ENCODE results near the gene HIPK3. TPM values are rescaled to one million over a fixed set of nuclear protein-coding genes. Genes with fewer than 3 reads are reported as not detected.

HIPK3 gene
- total RNA-seq, 1 donor from 2014 or later: 166 TPM

DNA sequence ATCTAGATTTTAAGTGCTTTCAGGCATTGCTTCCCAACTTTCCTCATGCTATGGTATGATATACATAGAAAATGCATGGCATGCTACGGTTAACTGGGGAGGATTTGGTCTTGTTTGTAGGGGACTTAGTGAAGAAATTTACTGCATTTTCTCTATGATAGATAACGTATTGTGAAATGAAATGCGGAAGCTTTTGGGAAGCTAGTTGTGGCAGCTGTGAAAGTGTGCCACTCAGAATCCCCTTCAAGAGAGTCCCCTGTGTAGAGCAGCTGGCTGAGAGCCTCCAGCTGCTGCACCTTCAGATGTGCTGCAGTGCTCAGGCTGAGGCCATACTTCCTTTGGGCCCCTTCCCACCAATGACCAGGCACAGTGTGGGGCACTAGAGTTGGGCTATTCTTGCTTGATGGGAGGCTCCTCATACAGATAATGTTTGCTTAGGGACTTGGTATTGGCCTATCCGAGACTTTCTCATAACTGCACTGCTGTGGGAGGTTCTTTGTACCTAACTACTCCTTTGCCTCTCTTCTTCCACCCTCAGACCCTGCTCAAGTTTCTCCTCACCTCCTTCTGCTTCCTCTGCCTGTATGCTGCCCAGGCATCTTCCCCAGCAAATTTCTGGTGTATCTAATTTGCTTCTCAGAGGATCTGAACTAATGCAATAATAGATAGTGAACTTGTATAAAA, 67.3 kb downstream of the HIPK3 start:
- no peak for TF ChIP-seq POLR2A (IDR thresholded peaks at IDR 0.05)
- TF ChIP-seq POLR2AphosphoS5 (IDR thresholded peaks at IDR 0.05; ENCODE audit: insufficient read depth in 1 of 2, low read depth in 1 of 2): no peak
- TF ChIP-seq, protein P1, sequence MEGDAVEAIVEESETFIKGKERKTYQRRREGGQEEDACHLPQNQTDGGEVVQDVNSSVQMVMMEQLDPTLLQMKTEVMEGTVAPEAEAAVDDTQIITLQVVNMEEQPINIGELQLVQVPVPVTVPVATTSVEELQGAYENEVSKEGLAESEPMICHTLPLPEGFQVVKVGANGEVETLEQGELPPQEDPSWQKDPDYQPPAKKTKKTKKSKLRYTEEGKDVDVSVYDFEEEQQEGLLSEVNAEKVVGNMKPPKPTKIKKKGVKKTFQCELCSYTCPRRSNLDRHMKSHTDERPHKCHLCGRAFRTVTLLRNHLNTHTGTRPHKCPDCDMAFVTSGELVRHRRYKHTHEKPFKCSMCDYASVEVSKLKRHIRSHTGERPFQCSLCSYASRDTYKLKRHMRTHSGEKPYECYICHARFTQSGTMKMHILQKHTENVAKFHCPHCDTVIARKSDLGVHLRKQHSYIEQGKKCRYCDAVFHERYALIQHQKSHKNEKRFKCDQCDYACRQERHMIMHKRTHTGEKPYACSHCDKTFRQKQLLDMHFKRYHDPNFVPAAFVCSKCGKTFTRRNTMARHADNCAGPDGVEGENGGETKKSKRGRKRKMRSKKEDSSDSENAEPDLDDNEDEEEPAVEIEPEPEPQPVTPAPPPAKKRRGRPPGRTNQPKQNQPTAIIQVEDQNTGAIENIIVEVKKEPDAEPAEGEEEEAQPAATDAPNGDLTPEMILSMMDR (IDR thresholded peaks at IDR 0.05): no peak
- Histone ChIP-seq H3K27ac (no peak overlapping the region), H3K4me1 (peaks cover 68% of the 10 kb centered on the region), H3K4me3 (no peak overlapping the region), H3K36me3 (no peaks in the 10 kb centered on the region), H3K9me3 (no peaks in the 10 kb centered on the region), H3K27me3 (no peaks in the 10 kb centered on the region)
- no peak for DNase-seq (ENCODE audit: extremely low spot score in 2 of 2)
- intact Hi-C loops (cut with DNase I): no loop called here

DNA sequence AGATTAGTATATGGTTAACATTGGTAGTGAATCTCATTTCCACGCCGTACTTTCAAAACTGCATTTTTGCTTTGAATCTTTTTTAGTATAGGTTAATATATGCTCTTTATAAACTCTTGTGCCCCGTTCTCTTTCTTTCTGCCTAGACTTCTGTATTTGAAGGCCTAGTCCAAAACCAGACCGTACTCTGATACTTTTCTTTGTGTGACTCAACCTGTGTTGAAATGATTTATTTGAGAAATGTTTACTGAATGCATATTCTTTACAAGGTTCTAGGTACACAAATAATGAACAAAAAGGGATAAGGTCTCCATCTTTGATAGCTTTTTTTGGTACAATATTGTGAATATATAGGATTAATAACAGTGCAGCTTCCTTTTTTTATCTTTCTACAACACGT, 68.3 kb downstream of the HIPK3 start:
- DNase-seq (ENCODE audit: extremely low spot score in 2 of 2): no peak
- Histone ChIP-seq H3K4me3 (no peak overlapping the region), H3K9me3 (no peaks in the 10 kb centered on the region), H3K27ac (no peak overlapping the region), H3K36me3 (peaks cover 0 to 5% of the 10 kb centered on the region in 2 donors), H3K27me3 (no peaks in the 10 kb centered on the region), H3K4me1 (peaks cover 71% of the 10 kb centered on the region)
- TF ChIP-seq, protein P1 (IDR thresholded peaks at IDR 0.05): no peak
- TF ChIP-seq POLR2AphosphoS5 (IDR thresholded peaks at IDR 0.05; ENCODE audit: insufficient read depth in 1 of 2, low read depth in 1 of 2) (no peak), POLR2A (IDR thresholded peaks at IDR 0.05) (no peak)
- intact Hi-C loops (cut with DNase I): no loop called here

DNA sequence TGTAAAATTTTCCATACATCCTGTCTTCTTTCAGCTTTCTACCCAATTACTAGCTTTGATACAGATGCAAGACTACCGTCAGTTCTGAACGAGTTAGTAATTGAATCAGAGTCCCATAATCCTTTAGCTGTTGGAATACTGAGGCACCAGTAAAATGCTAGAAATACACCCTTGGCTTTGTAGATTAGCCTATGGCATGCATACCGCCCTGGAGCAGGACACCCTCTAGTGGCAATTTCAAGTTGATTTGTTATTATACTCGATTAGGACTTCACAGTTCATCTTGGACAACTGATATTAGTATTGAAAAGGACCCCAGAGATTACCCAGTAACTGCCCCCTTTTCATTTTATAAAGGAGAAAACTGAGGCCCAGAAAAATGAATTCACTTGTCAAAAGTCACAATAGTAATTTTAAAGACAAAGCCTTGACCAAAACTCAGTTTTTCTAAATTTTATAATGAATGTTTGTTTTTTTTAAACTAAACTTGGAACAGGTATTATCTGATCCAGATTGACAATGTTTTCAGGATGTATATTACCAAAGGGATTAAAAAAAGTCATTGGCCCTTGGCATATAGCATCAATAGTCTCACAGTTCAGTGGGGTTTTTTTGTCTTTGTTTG, 72.6 kb downstream of the HIPK3 start:
- intact Hi-C loops (cut with DNase I): loop anchor here (5.0 kb wide), 2 partner anchors 73 to 163 kb away; partner anchors contain the start of gene HIPK3
- H3K9me3 ChIP-seq: no peaks in the 10 kb centered on the region
- H3K27me3 ChIP-seq: no peaks in the 10 kb centered on the region
- DNase-seq (ENCODE audit: extremely low spot score in 2 of 2): no peak
- no peak for TF ChIP-seq POLR2A (IDR thresholded peaks at IDR 0.05)
- TF ChIP-seq POLR2AphosphoS5 (IDR thresholded peaks at IDR 0.05; ENCODE audit: insufficient read depth in 1 of 2, low read depth in 1 of 2): peak in 1 of 2 donors; percentile 34
- TF ChIP-seq, protein P1 (IDR thresholded peaks at IDR 0.05): peak; percentile 31 to 52 (median 47)
- no peak overlapping the region for H3K4me3 ChIP-seq
- no peak overlapping the region for H3K27ac ChIP-seq
- peaks cover 68% of the 10 kb centered on the region for H3K4me1 ChIP-seq
- peaks cover 0 to 15% of the 10 kb centered on the region in 2 donors for H3K36me3 ChIP-seq

DNA sequence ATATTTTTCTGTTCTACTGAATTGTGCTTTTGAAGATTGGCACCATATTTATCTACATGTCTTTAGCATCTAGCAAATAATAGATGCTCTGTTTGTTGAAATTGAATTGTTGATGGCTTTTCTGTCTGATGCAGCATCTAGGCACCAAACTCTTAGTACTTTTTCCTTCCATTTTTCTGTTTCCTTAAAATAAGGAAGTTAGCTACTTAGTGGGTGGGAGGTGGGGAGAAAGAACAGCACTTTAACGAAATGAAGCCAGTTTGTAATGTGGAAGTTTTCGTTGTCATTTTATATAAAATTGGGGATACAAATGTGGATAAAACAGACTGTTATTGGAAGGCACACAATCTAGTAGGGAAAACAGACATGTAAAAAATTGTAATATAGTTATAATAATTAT, 76.6 kb downstream of the HIPK3 start:
- intact Hi-C loops (cut with DNase I): loop anchor here (5.0 kb wide), 2 partner anchors 77 to 167 kb away; partner anchors contain the start of gene HIPK3
- no peak for DNase-seq (ENCODE audit: extremely low spot score in 2 of 2)
- H3K36me3 ChIP-seq: peaks cover 0 to 28% of the 10 kb centered on the region in 2 donors

More for the DNA sequence above, 76.6 kb downstream of the HIPK3 start:
- Histone ChIP-seq H3K4me1 (peaks cover 34% of the 10 kb centered on the region), H3K4me3 (no peak overlapping the region), H3K9me3 (no peaks in the 10 kb centered on the region), H3K27me3 (no peaks in the 10 kb centered on the region), H3K27ac (no peak overlapping the region)
- no peak for TF ChIP-seq POLR2A (IDR thresholded peaks at IDR 0.05)
- no peak for TF ChIP-seq POLR2AphosphoS5 (IDR thresholded peaks at IDR 0.05; ENCODE audit: insufficient read depth in 1 of 2, low read depth in 1 of 2)
- TF ChIP-seq, protein P1 (IDR thresholded peaks at IDR 0.05): no peak

Data from vagina (tissue), 2 donors.